Measurements from ENCODE around the gene CIAO2B. TPM values are rescaled to one million over a fixed set of nuclear protein-coding genes. Genes with fewer than 3 reads are reported as not detected.

Gene CIAO2B
- total RNA-seq, 2 experiments from 2014 or later, result 150 to 162 TPM

GRCh38 chr16:66972983-66973382 is 38.8 kb upstream of the CIAO2B start:
- TF ChIP-seq, protein P1, sequence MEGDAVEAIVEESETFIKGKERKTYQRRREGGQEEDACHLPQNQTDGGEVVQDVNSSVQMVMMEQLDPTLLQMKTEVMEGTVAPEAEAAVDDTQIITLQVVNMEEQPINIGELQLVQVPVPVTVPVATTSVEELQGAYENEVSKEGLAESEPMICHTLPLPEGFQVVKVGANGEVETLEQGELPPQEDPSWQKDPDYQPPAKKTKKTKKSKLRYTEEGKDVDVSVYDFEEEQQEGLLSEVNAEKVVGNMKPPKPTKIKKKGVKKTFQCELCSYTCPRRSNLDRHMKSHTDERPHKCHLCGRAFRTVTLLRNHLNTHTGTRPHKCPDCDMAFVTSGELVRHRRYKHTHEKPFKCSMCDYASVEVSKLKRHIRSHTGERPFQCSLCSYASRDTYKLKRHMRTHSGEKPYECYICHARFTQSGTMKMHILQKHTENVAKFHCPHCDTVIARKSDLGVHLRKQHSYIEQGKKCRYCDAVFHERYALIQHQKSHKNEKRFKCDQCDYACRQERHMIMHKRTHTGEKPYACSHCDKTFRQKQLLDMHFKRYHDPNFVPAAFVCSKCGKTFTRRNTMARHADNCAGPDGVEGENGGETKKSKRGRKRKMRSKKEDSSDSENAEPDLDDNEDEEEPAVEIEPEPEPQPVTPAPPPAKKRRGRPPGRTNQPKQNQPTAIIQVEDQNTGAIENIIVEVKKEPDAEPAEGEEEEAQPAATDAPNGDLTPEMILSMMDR (IDR thresholded peaks at IDR 0.05), result no peak
- H3K9me3 Mint-ChIP-seq, result no peaks in the 10 kb centered on the region
- POLR2A ChIA-PET, result interaction anchor here (1.0 to 1.4 kb wide), 4 partner anchors 38 to 70 kb away, joined by 3 to 4 read pairs (median 4); partner anchors contain the start of gene CBFB
- no peak overlapping the region for H3K4me3 Mint-ChIP-seq
- ATAC-seq (no peak), DNase-seq (no peak)
- CTCF ChIA-PET, result interaction anchor here (1.5 to 5.2 kb wide), 3 partner anchors 12 to 183 kb away, joined by 4 to 41 read pairs (median 9); partner anchors contain the start of gene CES3
- peaks cover 19% of the 10 kb centered on the region for H3K4me1 Mint-ChIP-seq (ENCODE audit: low read depth)
- H3K36me3 Mint-ChIP-seq (ENCODE audit: low read depth), result no peaks in the 10 kb centered on the region
- peaks cover 4% of the 10 kb centered on the region for H3K27me3 Mint-ChIP-seq
- no peak overlapping the region for H3K27ac Mint-ChIP-seq
- intact Hi-C loops (cut with micrococcal nuclease), result loop anchor here (10.0 kb wide), 1 partner anchor 212 kb away; the partner anchor contains the start of gene MATCAP1

DNA sequence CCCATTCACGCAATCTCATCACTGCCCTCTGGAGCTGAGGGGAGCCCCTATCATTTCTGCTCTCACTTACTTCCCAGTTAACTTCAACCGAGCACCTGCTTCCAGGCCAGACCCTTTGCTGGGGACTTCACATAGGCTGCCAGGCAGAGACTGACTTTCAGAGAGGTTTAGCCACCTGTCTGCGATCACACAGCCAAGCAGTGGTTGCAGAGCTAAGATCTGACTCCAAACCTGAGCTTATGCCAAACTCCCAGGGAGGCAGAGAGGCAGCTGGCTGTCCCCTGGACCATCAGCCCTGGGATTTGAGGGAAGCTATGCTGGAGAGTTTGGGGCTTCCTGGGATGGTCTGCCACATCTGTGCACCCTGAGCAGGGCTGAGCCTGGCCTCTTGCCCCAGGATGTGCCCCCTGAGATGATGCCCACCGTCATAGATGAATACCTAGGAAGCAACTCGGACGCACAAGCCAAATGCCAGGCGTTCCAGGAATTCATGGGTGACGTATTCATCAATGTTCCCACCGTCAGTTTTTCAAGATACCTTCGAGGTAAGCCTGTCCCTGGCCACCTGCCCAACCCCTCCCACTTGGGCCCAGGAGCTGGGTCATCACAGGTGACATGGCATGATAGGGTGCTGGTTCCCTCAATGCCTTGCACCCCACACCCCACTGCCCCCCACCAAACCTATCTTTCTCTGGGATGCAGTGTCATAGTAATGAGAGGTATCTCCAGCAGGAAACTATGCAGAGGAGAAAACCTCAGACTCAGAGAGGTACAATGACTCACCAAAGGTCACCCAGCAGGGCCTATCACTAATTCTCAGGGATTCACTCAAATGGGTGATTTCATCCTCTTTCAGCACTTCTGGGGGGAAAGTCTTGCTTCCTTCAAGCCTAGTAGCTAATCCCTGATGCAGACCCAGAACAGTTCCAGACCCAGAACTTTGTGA is 36.8 kb upstream of the CIAO2B start:
- CTCF ChIA-PET, result interaction anchor here (1.2 to 1.8 kb wide), 6 partner anchors 10 to 184 kb away, joined by 3 to 8 read pairs (median 4); partner anchors contain the start of gene CES3
- no peaks in the 10 kb centered on the region for H3K36me3 Mint-ChIP-seq (ENCODE audit: low read depth)
- DNase-seq (peak; percentile 27), ATAC-seq (peak; percentile 86)
- POLR2A ChIA-PET, result no interaction called here
- H3K27me3 Mint-ChIP-seq, result no peaks in the 10 kb centered on the region
- intact Hi-C loops (cut with micrococcal nuclease), result loop anchor here (10.0 kb wide), 1 partner anchor 214 kb away; the partner anchor contains the start of gene MATCAP1
- no peaks in the 10 kb centered on the region for H3K9me3 Mint-ChIP-seq
- H3K4me1 Mint-ChIP-seq (ENCODE audit: low read depth), result peaks cover 16% of the 10 kb centered on the region
- H3K27ac Mint-ChIP-seq, result no peak overlapping the region
- TF ChIP-seq, protein P1 (IDR thresholded peaks at IDR 0.05), result no peak
- no peak overlapping the region for H3K4me3 Mint-ChIP-seq

GRCh38 chr16:66968847-66969246 is 34.6 kb upstream of the CIAO2B start:
- CTCF ChIA-PET, result interaction anchor here (1.0 to 1.1 kb wide), 2 partner anchors 8 to 11 kb away, joined by 3 to 4 read pairs; partner anchors contain the start of gene CES3
- POLR2A ChIA-PET, result no interaction called here
- Mint-ChIP-seq H3K27me3 (peaks cover 4% of the 10 kb centered on the region), H3K27ac (no peak overlapping the region), H3K4me3 (no peak overlapping the region), H3K36me3 (ENCODE audit: low read depth) (no peaks in the 10 kb centered on the region), H3K9me3 (no peaks in the 10 kb centered on the region), H3K4me1 (ENCODE audit: low read depth) (peaks cover 2% of the 10 kb centered on the region)
- DNase-seq (no peak), ATAC-seq (no peak)
- TF ChIP-seq, protein P1 (IDR thresholded peaks at IDR 0.05), result no peak
- intact Hi-C loops (cut with micrococcal nuclease), result no loop called here

- Mint-ChIP-seq H3K9me3 (no peaks in the 10 kb centered on the region), H3K4me1 (ENCODE audit: low read depth) (peaks cover 8% of the 10 kb centered on the region), H3K36me3 (ENCODE audit: low read depth) (no peaks in the 10 kb centered on the region), H3K4me3 (no peak overlapping the region), H3K27ac (no peak overlapping the region), H3K27me3 (peaks cover 4% of the 10 kb centered on the region)
- intact Hi-C loops (cut with micrococcal nuclease), result no loop called here
- no peak for ATAC-seq
- TF ChIP-seq, protein P1 (IDR thresholded peaks at IDR 0.05), result no peak
- DNase-seq, result no peak
- CTCF ChIA-PET, result interaction anchor here (0.9 to 1.9 kb wide), 5 partner anchors 10 to 221 kb away, joined by 3 to 8 read pairs (median 4); no protein-coding TSS in a partner anchor
- POLR2A ChIA-PET, result interaction anchor here (1.5 to 2.0 kb wide), 2 partner anchors 64 to 221 kb away, joined by 3 to 7 read pairs; no protein-coding TSS in a partner anchor
These were observed 29.8 kb upstream of the CIAO2B start for GRCh38 chr16:66964049-66964448.

Data from activated CD8-positive, alpha-beta T cell treated with anti-CD3 and anti-CD28 coated beads for 36 hours (primary cell).